ENCODE results near the gene HDGFL3.

GRCh38 chr15:83198476-83198875 is 9.1 kb downstream of the HDGFL3 start:
- TF ChIP-seq CTCF (IDR thresholded peaks at IDR 0.05) (no peak), POLR2A (IDR thresholded peaks at IDR 0.05) (no peak), EP300 (IDR thresholded peaks at IDR 0.05) (no peak), POLR2AphosphoS5 (IDR thresholded peaks at IDR 0.05) (no peak)

Measured in sigmoid colon (tissue), 4 donors.